Measurements from ENCODE around the gene NOP58. TPM values are rescaled to one million over a fixed set of nuclear protein-coding genes. Genes with fewer than 3 reads are reported as not detected.

The NOP58 gene
- polyA plus RNA-seq, 10 donors: 54.4 to 81.5 (median 68.6) TPM

Other genes with a start within 250 kb of the NOP58 start
- gene FZD7, start 231.9 kb upstream of the NOP58 start, polyA plus RNA-seq (ENCODE audit: insufficient read length in 10 of 10): 10 to 100 TPM; 22.6 to 38.9 (median 29.8) TPM
- under 1 TPM; 0.08 to 0.92 (median 0.17) TPM for gene KIAA2012, start 192.5 kb upstream of the NOP58 start, polyA plus RNA-seq (ENCODE audit: insufficient read length in 10 of 10)
- gene SUMO1, start 27.2 kb upstream of the NOP58 start, polyA plus RNA-seq (ENCODE audit: insufficient read length in 10 of 10): 100 to 1,000 TPM; 104 to 122 (median 110) TPM
- 10 to 100 TPM; 28.8 to 47.3 (median 34.9) TPM for gene BMPR2, start 110.6 kb downstream of the NOP58 start, polyA plus RNA-seq (ENCODE audit: insufficient read length in 10 of 10)